Small intestine (tissue), 7 donors: ENCODE measurements around the gene SESTD1. TPM values are rescaled to one million over a fixed set of nuclear protein-coding genes. Genes with fewer than 3 reads are reported as not detected.
A peak's percentile ranks its signal among the peaks of the same experiment; 100 is the strongest.

Source experiments
- DNase-seq, 2 donors: peaks; one replicate each; pipeline versions ENCODE4 v3.0.0 to v3.0.0-alpha.2; 2013
- FAIRE-seq: peaks from 2 replicates; lab custom pipeline; 2012; peaks lifted over from hg19 to GRCh38; lab: Jason Lieb, UNC
- H3K27ac ChIP-seq, 3 donors: one replicate each; pipeline ENCODE4 v1.5.1; 2013; ENCODE audit warnings: low read length in 2 of 3, mild to moderate bottlenecking in 2 of 3, control low read depth in 1 of 3, inconsistent platforms in 1 of 3, low read depth in 1 of 3, moderate library complexity in 1 of 3
- H3K27me3 ChIP-seq, 3 donors: one replicate each; pipeline ENCODE4 v1.6.1; 2013; ENCODE audit warnings: low read length in 3 of 3, inconsistent platforms in 1 of 3; ENCODE audit not compliant: control insufficient read depth in 3 of 3, insufficient read depth in 3 of 3
- H3K36me3 ChIP-seq, 3 donors: one replicate each; pipeline ENCODE4 v1.6.1; 2013; ENCODE audit warnings: low read length in 3 of 3, inconsistent platforms in 1 of 3, low read depth in 1 of 3, mild to moderate bottlenecking in 1 of 3, moderate library complexity in 1 of 3; ENCODE audit not compliant: control insufficient read depth in 3 of 3, insufficient read depth in 2 of 3
- H3K4me1 ChIP-seq, 3 donors: one replicate each; pipeline ENCODE4 v1.6.1; 2013; ENCODE audit warnings: low read length in 2 of 3, inconsistent platforms in 1 of 3, low read depth in 1 of 3, mild to moderate bottlenecking in 1 of 3, moderate library complexity in 1 of 3; ENCODE audit not compliant: control insufficient read depth in 3 of 3, insufficient read depth in 2 of 3
- H3K4me3 ChIP-seq, 3 donors: one replicate each; pipeline ENCODE4 v1.5.1; 2013; ENCODE audit warnings: low read length in 3 of 3, control low read depth in 1 of 3, inconsistent platforms in 1 of 3, low read depth in 1 of 3, mild to moderate bottlenecking in 1 of 3, moderate library complexity in 1 of 3
- H3K9me3 ChIP-seq, 2 donors: one replicate each; pipeline ENCODE4 v1.6.1; 2013; ENCODE audit warnings: low read depth in 1 of 2, low read length in 1 of 2; ENCODE audit not compliant: control insufficient read depth in 2 of 2, insufficient read depth in 1 of 2
- WGBS, 3 donors: extraction: QIAGEN DNeasy Blood & Tissue Kit; methylation state at CpG; one replicate each; pipeline ENCODE4 v1.1.7; 2013; 5-methylcytosine and 5-hydroxymethylcytosine counted together
- polyA plus RNA-seq, 4 donors: library from polyadenylated mRNA; stranded (reverse) in 3 of 4; unstranded in 1 of 4; fragments of 200-250 nt in 3 of 4; fragments of 120-200 nt in 1 of 4; gene quantifications; one replicate each; pipeline versions ENCODE4 v1.2.1 to v1.2.3, GENCODE V29; 2013
- donor health status: healthy with polysubstance abuse.
- donor health status: control.
- donor health status: control.
- donor health status: Bipolar disorder and iron deficiency.
- donor health status: healthy.

SESTD1 gene
- polyA plus RNA-seq, 4 donors: 10.9 to 33.2 (median 14.6) TPM

DNA sequence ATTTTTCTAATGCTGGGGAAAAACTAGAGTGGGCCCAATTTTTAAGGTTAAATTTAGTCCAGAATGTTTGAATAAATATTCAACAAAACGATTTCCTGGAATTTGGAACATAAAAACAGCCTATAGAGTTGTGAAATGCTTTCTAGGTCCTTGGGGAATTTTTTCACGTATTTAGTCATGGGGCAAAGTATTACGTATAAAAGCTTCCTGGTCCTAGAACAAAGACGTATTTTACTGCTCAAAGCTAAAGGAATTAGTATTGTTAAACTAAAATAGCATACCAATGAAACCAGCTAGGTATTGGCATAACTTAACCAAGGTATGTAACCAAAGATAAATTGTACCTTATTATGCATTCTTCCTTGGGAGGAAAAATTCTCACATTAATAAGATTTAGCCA lies 1.6 kb downstream of the SESTD1 start:
- peak overlapping the region in 1 of 3 donors; percentile 77 for H3K27ac ChIP-seq
- peak; percentile 71 to 80 for DNase-seq
- no peak for FAIRE-seq

DNA sequence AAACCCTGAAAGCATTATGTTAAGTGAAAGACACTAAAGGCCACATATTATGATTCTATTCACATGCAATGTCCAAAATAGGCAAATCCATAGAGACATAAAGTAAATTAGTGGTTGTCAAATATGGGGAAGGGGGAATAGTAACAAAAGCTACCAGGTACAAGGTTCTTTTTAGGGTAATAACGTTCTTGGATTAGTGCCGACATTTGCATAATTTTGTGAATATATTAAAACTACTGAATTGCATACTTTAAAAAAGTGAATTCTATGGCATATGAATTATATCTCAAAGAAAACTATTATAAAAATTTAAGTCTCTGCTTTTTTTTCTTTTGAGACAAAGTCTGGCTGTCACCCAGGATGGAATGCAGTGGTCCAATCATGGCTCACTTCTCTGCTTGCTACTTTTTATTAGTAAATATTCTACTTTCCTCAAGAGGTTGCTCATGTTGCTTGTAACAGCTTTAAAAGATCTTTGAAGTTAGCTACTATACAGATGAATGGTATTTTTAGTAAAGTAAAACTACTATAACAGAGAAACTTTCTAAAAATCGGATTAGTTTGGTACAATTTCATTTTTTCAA lies 2.5 kb downstream of the SESTD1 start:
- H3K27ac ChIP-seq: no peak overlapping the region
- H3K4me3 ChIP-seq: no peak overlapping the region
- FAIRE-seq (no peak), DNase-seq (no peak)
- H3K36me3 ChIP-seq: no peaks in the 10 kb centered on the region
- H3K4me1 ChIP-seq: peaks cover 0 to 6% (median 4%) of the 10 kb centered on the region in 3 donors
- no peaks in the 10 kb centered on the region for H3K27me3 ChIP-seq
- WGBS, 3 donors: 86 to 91% (median 91%) methylated on average over 3 of the region's 3 CpGs
- H3K9me3 ChIP-seq: no peaks in the 10 kb centered on the region

More for the DNA sequence above, 1.6 kb downstream of the SESTD1 start:
- Histone ChIP-seq H3K36me3 (no peaks in the 10 kb centered on the region), H3K4me3 (peak overlapping the region in 2 of 3 donors; percentile 59 to 82), H3K27me3 (no peaks in the 10 kb centered on the region), H3K4me1 (peaks cover 0 to 6% (median 4%) of the 10 kb centered on the region in 3 donors), H3K9me3 (no peaks in the 10 kb centered on the region)
- WGBS, 3 donors: 8 to 28% (median 23%) methylated on average over 4 of the region's 4 CpGs

GRCh38 chr2:179261151-179261825 lies 3.3 kb downstream of the SESTD1 start:
- Histone ChIP-seq H3K9me3 (no peaks in the 10 kb centered on the region), H3K4me1 (peaks cover 0 to 6% (median 4%) of the 10 kb centered on the region in 3 donors), H3K36me3 (no peaks in the 10 kb centered on the region), H3K4me3 (no peak overlapping the region), H3K27me3 (no peaks in the 10 kb centered on the region), H3K27ac (no peak overlapping the region)
- DNase-seq: no peak
- WGBS, 3 donors: 61 to 74% (median 65%) methylated on average over 2 of the region's 2 CpGs
- no peak for FAIRE-seq

DNA sequence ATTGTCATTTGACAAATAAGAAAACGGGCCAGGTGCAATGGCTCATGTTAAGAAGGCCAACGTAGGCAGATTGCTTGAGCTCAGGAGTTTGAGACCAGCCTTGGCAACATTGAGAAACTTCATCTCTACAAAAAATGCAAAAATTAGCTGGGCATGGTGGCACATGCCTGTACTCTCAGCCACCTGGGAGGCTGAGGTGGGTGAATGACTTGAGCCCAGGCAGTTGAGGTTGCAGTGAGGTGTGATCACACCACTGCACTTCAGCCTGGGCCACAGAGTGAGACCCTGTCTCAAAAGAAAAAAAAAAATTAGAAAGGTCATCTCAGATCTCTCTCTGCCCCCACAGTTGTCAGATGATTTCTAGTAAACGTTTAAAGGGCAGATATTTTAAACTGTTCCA lies 4.4 kb downstream of the SESTD1 start:
- no peaks in the 10 kb centered on the region for H3K36me3 ChIP-seq
- H3K27ac ChIP-seq: no peak overlapping the region
- no peaks in the 10 kb centered on the region for H3K27me3 ChIP-seq
- H3K9me3 ChIP-seq: no peaks in the 10 kb centered on the region
- no peak for FAIRE-seq
- DNase-seq: no peak
- 72 to 81% (median 75%) methylated on average over 3 of the region's 3 CpGs for WGBS, 3 donors
- peaks cover 0 to 7% (median 6%) of the 10 kb centered on the region in 3 donors for H3K4me1 ChIP-seq
- H3K4me3 ChIP-seq: no peak overlapping the region

GRCh38 chr2:179255129-179255528 lies 9.5 kb downstream of the SESTD1 start:
- FAIRE-seq (no peak), DNase-seq (no peak)
- WGBS, 3 donors: 45 to 84% (median 56%) methylated on average over 1 of the region's 1 CpG
- H3K27ac ChIP-seq: no peak overlapping the region
- no peaks in the 10 kb centered on the region for H3K9me3 ChIP-seq
- H3K27me3 ChIP-seq: no peaks in the 10 kb centered on the region
- H3K4me1 ChIP-seq: peaks cover 0 to 9% (median 0%) of the 10 kb centered on the region in 3 donors
- no peaks in the 10 kb centered on the region for H3K36me3 ChIP-seq
- no peak overlapping the region for H3K4me3 ChIP-seq

- no peak overlapping the region for H3K27ac ChIP-seq
- no peaks in the 10 kb centered on the region for H3K27me3 ChIP-seq
- WGBS, 3 donors: 13 to 14% (median 14%) methylated on average over 1 of the region's 1 CpG
- FAIRE-seq (peak; percentile 44), DNase-seq (no peak)
- H3K4me3 ChIP-seq: no peak overlapping the region
- H3K36me3 ChIP-seq: no peaks in the 10 kb centered on the region
- H3K9me3 ChIP-seq: no peaks in the 10 kb centered on the region
- H3K4me1 ChIP-seq: peaks cover 0 to 6% (median 0%) of the 10 kb centered on the region in 3 donors
These were observed 11.4 kb downstream of the SESTD1 start for GRCh38 chr2:179253226-179253625.

- no peaks in the 10 kb centered on the region for H3K27me3 ChIP-seq
- no peaks in the 10 kb centered on the region for H3K36me3 ChIP-seq
- WGBS, 3 donors: 64 to 72% (median 64%) methylated on average over 2 of the region's 2 CpGs
- FAIRE-seq (no peak), DNase-seq (no peak)
- H3K9me3 ChIP-seq: no peaks in the 10 kb centered on the region
- H3K4me1 ChIP-seq: peaks cover 0 to 8% (median 0%) of the 10 kb centered on the region in 3 donors
- no peak overlapping the region for H3K27ac ChIP-seq
- no peak overlapping the region for H3K4me3 ChIP-seq
These were observed 12.2 kb downstream of the SESTD1 start for GRCh38 chr2:179252423-179252822.

- FAIRE-seq: no peak
These were observed 12.8 kb downstream of the SESTD1 start for GRCh38 chr2:179251870-179252269.

More at GRCh38 chr2:179251870-179252269, 12.8 kb downstream of the SESTD1 start:
- Histone ChIP-seq H3K27me3 (no peaks in the 10 kb centered on the region), H3K9me3 (no peaks in the 10 kb centered on the region), H3K4me3 (no peak overlapping the region), H3K27ac (no peak overlapping the region), H3K36me3 (no peaks in the 10 kb centered on the region), H3K4me1 (peaks cover 0 to 9% (median 0%) of the 10 kb centered on the region in 3 donors)
- no peak for DNase-seq
